A673 (cell line): ENCODE results near the gene HEPACAM2. TPM values are rescaled to one million over a fixed set of nuclear protein-coding genes. Genes with fewer than 3 reads are reported as not detected.

Experiments
- BruUV-seq: library from RNA; stranded (reverse); fragments of 400-500 nt; replicated peaks from 2 replicates; lab custom pipeline; 2021; lab: Mats Ljungman, UMichigan
- CTCF ChIA-PET: fragments of 300-600 bp; sonication (Branson Sonifier 250); formaldehyde crosslinking; loops from one replicate; lab custom pipeline; 2022; ENCODE audit warnings: antibody characterized with exemption; lab: Charles Lee
- POLR2A ChIA-PET: fragments of 300-600 bp; sonication (Branson Sonifier 250); formaldehyde crosslinking; loops from one replicate; lab custom pipeline; 2022; ENCODE audit warnings: antibody characterized with exemption; ENCODE audit not compliant: low non-redundant PET; lab: Charles Lee
- DNase-seq: peaks from one replicate; pipeline ENCODE4 v3.0.0-alpha.2; 2015; ENCODE audit warnings: low spot score
- H3K27ac ChIP-seq: fragments of 200-600 bp; sonication (generic); 2 replicates; pipeline ENCODE4 v1.5.1; 2016; ENCODE audit warnings: mixed run types, low read depth, mild to moderate bottlenecking, mixed read lengths, antibody characterized with exemption, low read length; ENCODE audit not compliant: poor library complexity, severe bottlenecking
- H3K27me3 ChIP-seq: fragments of 200-600 bp; sonication (generic); replicated peaks from 2 replicates; pipeline ENCODE4 v1.6.1; 2017; ENCODE audit warnings: mixed run types, low read depth, mild to moderate bottlenecking, mixed read lengths, antibody characterized with exemption, low read length; ENCODE audit not compliant: insufficient read depth, poor library complexity
- H3K36me3 ChIP-seq: fragments of 200-600 bp; sonication (generic); 2 replicates; pipeline ENCODE4 v1.6.1; 2016; ENCODE audit warnings: mixed run types, mild to moderate bottlenecking, mixed read lengths, antibody characterized with exemption, low read length; ENCODE audit not compliant: insufficient read depth, poor library complexity, severe bottlenecking
- H3K4me1 ChIP-seq: fragments of 200-600 bp; sonication (generic); 2 replicates; pipeline ENCODE4 v1.6.1; 2017; ENCODE audit warnings: mixed run types, mild to moderate bottlenecking, mixed read lengths, antibody characterized with exemption, low read length; ENCODE audit not compliant: insufficient read depth, poor library complexity, severe bottlenecking
- H3K4me3 ChIP-seq: fragments of 200-600 bp; sonication (generic); 2 replicates; pipeline ENCODE4 v1.5.1; 2016; ENCODE audit warnings: low read depth, mixed run types, mild to moderate bottlenecking, mixed read lengths, low read length; ENCODE audit not compliant: poor library complexity, severe bottlenecking
- H3K9me3 ChIP-seq: fragments of 200-600 bp; sonication (generic); 2 replicates; pipeline ENCODE4 v1.6.1; 2016; ENCODE audit warnings: mixed run types, low read depth, mild to moderate bottlenecking, mixed read lengths, antibody characterized with exemption, low read length; ENCODE audit not compliant: poor library complexity, severe bottlenecking
- EZH2 ChIP-seq: fragments of 200-600 bp; sonication (generic); IDR thresholded peaks from 2 replicates; pipeline ENCODE4 v1.6.1; 2017; ENCODE audit warnings: borderline replicate concordance, low read depth, mild to moderate bottlenecking, mixed read lengths, antibody characterized with exemption, low read length; ENCODE audit not compliant: poor library complexity, severe bottlenecking
- intact Hi-C: fragments of 100-400 bp; cut with micrococcal nuclease; formaldehyde crosslinking; loops from one replicate; pipeline ENCODE4 v1.10.0; 2022; ENCODE audit not compliant: unreplicated experiment
- total RNA-seq: library from RNA; stranded (reverse); gene quantifications from 2 replicates; pipeline ENCODE4 v1.2.3, GENCODE V29; 2021
- TF ChIP-seq, protein P1 (sequence below): fragments of 300-800, 200-600 bp; sonication (generic); conservative IDR thresholded peaks from 2 replicates; pipeline ENCODE4 v1.5.1; 2017; ENCODE audit warnings: low read depth, mild to moderate bottlenecking, antibody characterized with exemption, low read length, moderate library complexity, mixed read lengths

The HEPACAM2 gene
- total RNA-seq, 1 experiment from 2014 or later = not detected

GRCh38 chr7:93212881-93213280 lies 13.4 kb downstream of the HEPACAM2 start:
- BruUV-seq = no TSS peak
- H3K4me3 ChIP-seq = no peak overlapping the region
- DNase-seq = no peak
- CTCF ChIA-PET = no interaction called here
- no peaks in the 10 kb centered on the region for H3K9me3 ChIP-seq
- H3K4me1 ChIP-seq = no peaks in the 10 kb centered on the region
- intact Hi-C loops = no loop called here
- no peaks in the 10 kb centered on the region for H3K36me3 ChIP-seq
- peaks cover 95% of the 10 kb centered on the region for H3K27me3 ChIP-seq
- no peak for TF ChIP-seq EZH2
- TF ChIP-seq, protein P1, sequence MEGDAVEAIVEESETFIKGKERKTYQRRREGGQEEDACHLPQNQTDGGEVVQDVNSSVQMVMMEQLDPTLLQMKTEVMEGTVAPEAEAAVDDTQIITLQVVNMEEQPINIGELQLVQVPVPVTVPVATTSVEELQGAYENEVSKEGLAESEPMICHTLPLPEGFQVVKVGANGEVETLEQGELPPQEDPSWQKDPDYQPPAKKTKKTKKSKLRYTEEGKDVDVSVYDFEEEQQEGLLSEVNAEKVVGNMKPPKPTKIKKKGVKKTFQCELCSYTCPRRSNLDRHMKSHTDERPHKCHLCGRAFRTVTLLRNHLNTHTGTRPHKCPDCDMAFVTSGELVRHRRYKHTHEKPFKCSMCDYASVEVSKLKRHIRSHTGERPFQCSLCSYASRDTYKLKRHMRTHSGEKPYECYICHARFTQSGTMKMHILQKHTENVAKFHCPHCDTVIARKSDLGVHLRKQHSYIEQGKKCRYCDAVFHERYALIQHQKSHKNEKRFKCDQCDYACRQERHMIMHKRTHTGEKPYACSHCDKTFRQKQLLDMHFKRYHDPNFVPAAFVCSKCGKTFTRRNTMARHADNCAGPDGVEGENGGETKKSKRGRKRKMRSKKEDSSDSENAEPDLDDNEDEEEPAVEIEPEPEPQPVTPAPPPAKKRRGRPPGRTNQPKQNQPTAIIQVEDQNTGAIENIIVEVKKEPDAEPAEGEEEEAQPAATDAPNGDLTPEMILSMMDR = no peak
- POLR2A ChIA-PET = no interaction called here
- no peak overlapping the region for H3K27ac ChIP-seq

DNA sequence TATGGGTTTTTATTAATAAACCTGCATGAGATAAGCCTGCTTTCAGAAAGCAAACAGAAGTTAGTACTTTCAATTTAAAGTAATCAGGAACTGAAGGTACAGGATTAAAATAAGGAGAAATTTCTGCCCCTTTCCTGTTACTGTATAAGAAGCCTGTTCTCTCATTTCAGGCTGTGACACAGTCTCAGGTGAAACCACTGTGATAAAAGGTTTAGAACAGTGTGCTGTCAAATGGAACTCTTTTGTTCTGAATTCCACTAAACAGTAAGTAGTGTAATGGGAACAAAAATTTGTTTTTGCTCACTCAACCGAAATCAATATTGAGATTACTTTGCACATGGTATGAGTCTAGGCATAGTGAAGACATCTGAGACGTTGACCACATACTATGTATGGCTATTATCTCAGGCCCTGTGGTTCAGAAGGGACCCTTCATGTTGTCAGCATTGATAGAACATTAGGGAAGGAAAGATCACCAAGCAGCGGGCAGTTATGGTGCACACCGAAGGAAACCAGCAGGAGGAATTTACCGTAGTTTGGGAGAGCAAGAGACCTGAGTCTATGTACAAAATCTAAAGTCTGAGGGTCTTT lies 14.9 kb downstream of the HEPACAM2 start:
- H3K27ac ChIP-seq = no peak overlapping the region
- BruUV-seq = no TSS peak
- H3K36me3 ChIP-seq = no peaks in the 10 kb centered on the region
- ChIA-PET CTCF (no interaction called here), POLR2A (no interaction called here)
- H3K27me3 ChIP-seq = peaks cover 97% of the 10 kb centered on the region
- intact Hi-C loops = no loop called here
- TF ChIP-seq EZH2 = no peak
- TF ChIP-seq, protein P1 = no peak
- H3K4me1 ChIP-seq = no peaks in the 10 kb centered on the region
- H3K9me3 ChIP-seq = no peaks in the 10 kb centered on the region
- no peak for DNase-seq
- H3K4me3 ChIP-seq = no peak overlapping the region

- Histone ChIP-seq H3K27me3 (peaks cover 87% of the 10 kb centered on the region), H3K9me3 (no peaks in the 10 kb centered on the region), H3K4me1 (no peaks in the 10 kb centered on the region), H3K27ac (no peak overlapping the region), H3K4me3 (no peak overlapping the region), H3K36me3 (no peaks in the 10 kb centered on the region)
- no TSS peak for BruUV-seq
- ChIA-PET POLR2A (no interaction called here), CTCF (no interaction called here)
- TF ChIP-seq, protein P1 = no peak
- no peak for TF ChIP-seq EZH2
- intact Hi-C loops = no loop called here
- DNase-seq = no peak
Observed at GRCh38 chr7:93205046-93205445, 21.2 kb downstream of the HEPACAM2 start.
